Central memory CD8-positive, alpha-beta T cell (primary cell): ENCODE measurements around the gene BAIAP2.

Experiments
- ATAC-seq: fragments of 150-1000 bp; cut with Tn5 transposase; replicated peaks from 2 replicates; pipeline ENCODE4 v1.10.0; 2022; ENCODE audit warnings: mild to moderate bottlenecking, moderate FRiP score, moderate number of reproducible peaks; ENCODE audit not compliant: poor library complexity, severe bottlenecking; ENCODE audit errors: extremely low read depth
- DNase-seq, 2 donors: peaks; one replicate each; pipeline ENCODE4 v3.0.0; 2021; ENCODE audit warnings: low spot score in 2 of 2
- H3K27ac Mint-ChIP-seq: one replicate; pipeline ENCODE4 v1.8.0; 2022; ENCODE audit warnings: low read depth, mild to moderate bottlenecking, moderate library complexity, mixed read lengths
- H3K27me3 Mint-ChIP-seq: one replicate; pipeline ENCODE4 v1.8.0; 2022; ENCODE audit warnings: mixed read lengths
- H3K36me3 Mint-ChIP-seq: one replicate; pipeline ENCODE4 v1.8.0; 2022; ENCODE audit warnings: mild to moderate bottlenecking, moderate library complexity, mixed read lengths; ENCODE audit not compliant: insufficient read depth
- H3K4me1 Mint-ChIP-seq: one replicate; pipeline ENCODE4 v1.8.0; 2022; ENCODE audit warnings: mixed read lengths
- H3K4me3 Mint-ChIP-seq: one replicate; pipeline ENCODE4 v1.8.0; 2022; ENCODE audit warnings: mild to moderate bottlenecking, moderate library complexity, mixed read lengths
- H3K9me3 Mint-ChIP-seq: one replicate; pipeline ENCODE4 v1.8.0; 2022; ENCODE audit warnings: mixed read lengths

Gene BAIAP2

DNA sequence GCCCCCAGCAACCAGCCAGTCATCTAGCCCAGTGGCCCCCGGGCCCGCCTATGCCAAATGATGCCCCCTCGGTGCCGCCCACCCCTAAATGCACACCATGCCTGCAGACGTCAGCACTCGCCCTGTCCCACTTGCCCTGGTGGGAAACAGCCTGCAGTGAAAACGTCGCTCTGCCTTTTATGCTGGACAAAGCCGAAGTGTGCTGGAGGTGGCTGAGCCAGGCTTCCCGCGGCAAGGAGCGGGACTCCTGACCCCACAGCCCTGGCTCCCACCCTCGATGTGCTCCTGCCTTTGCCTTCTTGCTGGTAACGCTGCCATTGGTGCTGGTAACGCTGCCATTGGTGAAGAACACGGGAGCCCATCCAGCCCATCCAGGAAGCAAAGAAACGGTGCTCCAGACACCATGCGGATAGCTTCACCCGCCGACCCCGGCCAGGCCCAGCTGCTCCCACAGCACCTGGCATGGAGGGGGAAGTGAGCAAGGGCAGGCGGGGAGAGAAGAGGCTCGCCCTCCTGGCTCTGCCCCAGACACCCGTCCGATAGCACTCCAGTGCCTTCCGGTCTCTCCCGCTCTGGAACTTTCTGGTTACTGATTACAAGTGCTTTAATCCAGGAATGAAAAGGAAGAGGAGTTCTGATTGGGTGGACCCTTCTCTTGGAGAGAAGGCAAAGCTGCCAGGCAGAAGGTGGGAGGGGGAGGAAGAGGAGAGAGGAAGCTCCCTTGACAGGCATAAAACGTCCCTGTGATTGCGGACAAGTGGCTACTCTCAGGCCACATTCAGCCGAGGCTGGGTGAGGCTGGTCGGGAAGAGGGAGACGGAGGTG, 4.0 kb upstream of the BAIAP2 start:
- H3K4me1 Mint-ChIP-seq: peaks cover 16% of the 10 kb centered on the region
- peaks cover 2% of the 10 kb centered on the region for H3K36me3 Mint-ChIP-seq
- ATAC-seq (no peak), DNase-seq (no peak)
- H3K9me3 Mint-ChIP-seq: no peaks in the 10 kb centered on the region
- H3K27ac Mint-ChIP-seq: no peak overlapping the region
- H3K4me3 Mint-ChIP-seq: no peak overlapping the region
- H3K27me3 Mint-ChIP-seq: peaks cover 48% of the 10 kb centered on the region

DNA sequence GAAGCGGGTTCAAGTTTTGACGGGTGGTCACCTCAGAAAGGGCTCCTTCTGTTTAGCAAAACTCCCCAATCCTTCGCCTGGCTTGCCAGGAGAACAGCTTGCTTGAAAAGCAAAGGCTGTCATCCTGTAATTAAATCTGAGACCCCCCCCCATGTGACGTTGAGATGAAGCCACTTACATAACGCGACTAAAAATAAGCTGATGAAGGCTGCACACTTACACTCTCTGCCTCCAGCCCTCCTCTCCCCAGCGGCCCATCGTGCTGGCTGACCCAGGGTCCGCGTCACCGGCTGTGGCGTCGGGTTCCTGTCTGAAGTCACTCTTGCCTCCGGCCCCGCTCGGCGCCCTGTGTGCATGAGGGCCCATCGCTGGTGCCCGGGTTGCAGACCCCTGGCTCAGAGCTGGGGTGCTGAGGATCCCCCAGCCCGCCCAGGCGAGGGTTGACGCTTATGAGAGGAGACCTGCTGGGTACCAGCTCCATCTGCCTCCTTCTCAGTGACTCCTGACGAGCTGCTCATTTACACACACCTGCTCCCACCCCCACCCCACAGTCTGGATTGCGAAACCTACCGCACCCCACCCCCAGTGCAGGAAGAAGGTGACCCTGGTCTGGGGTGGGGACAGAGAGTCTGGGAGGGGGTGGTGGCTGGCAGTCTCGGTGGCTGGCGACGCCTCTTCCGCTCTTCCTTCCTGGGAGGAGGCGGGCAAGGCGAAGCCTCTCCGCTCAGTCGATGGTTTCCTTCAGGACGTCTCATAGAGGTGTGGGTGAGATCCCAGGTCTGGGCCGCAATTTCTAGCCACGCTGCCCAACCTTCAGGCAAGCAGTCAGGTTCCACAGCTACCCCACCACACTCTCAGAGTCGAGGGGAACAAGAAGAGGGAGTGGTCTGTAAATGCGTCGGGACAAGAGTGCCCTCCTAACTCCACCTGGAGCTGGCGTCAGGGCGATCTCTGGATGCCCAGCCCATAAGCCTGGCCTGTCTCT, 3.1 kb upstream of the BAIAP2 start:
- ATAC-seq: no peak
- no peak overlapping the region for H3K27ac Mint-ChIP-seq
- DNase-seq: no peak
- H3K27me3 Mint-ChIP-seq: peaks cover 38% of the 10 kb centered on the region
- peaks cover 2% of the 10 kb centered on the region for H3K36me3 Mint-ChIP-seq
- no peaks in the 10 kb centered on the region for H3K9me3 Mint-ChIP-seq
- no peak overlapping the region for H3K4me3 Mint-ChIP-seq
- peaks cover 17% of the 10 kb centered on the region for H3K4me1 Mint-ChIP-seq

DNA sequence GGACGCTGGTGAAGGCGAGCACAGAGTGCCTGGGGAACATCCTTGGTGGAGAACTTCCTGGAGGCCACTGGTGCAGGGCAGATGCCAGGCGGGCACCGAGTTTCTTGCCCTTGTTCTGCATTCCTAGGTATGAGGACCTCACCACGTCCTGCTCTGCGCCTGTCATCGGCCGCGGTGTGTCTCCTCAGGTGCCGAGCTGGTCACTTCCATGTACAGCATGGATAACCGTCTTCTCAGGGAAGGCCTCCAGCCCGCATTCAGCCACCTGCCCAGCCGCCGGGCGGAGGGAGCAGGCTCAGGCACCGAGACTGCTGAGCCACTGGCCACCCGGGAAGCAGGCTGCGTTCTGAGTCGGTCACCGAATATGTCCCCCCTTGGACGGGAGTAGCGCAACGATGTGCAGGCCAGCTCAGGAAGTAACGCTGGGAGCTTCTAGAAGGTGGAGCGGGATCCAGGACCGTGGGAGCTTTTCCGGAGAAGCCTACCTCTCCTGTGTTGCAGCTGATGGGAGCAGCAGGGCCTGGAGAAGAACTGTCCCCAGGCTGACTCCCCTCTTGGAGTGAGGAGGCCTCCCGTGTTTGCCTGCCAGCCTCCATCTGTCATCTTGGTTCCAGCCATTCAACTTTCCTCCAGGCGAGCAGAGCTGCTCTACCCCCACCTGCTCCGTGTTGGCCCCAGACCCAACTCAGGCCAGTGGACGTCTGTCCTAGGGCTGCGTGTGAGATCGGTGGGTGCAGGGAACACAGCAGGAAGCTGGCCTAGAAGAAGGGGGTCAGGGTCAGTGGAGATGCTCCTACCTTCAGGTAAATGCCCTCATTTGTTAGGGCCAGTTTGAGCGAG, 2.1 kb upstream of the BAIAP2 start:
- Mint-ChIP-seq H3K4me3 (peak overlapping the region; percentile 80), H3K27ac (no peak overlapping the region), H3K36me3 (peaks cover 2% of the 10 kb centered on the region), H3K27me3 (peaks cover 33% of the 10 kb centered on the region), H3K4me1 (peaks cover 17% of the 10 kb centered on the region), H3K9me3 (no peaks in the 10 kb centered on the region)
- ATAC-seq (no peak), DNase-seq (no peak)

DNA sequence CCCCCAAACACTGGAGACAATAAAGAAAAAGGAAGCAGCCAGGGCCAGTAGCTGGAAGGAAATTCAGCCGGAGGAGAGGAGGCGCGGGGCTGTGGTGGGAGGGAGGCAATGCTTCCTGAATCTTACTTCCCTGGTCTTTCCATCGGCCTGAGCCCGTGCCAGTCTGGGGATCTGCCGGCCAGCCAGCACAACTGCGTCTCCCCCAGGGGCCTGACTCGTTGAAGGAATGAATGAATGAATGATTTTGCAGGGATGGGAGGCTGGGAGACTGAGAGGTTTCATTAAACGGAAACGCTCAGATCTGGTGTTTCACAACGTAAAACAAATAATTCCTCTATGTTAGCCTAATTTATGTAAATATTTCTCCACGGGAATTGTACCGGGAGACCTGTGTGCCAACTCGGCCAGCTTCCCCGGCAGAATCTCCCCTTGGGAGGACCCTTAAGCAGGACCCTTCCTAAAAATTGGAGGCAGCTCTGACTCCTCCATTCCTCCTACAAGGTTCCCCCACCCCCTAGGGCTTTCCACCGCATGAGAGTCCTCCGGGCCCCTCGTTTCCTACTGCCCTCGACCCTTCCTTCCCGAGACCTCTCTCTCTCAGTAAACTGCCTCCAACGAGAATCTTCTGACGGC, 1.3 kb upstream of the BAIAP2 start:
- ATAC-seq: no peak
- peaks cover 32% of the 10 kb centered on the region for H3K27me3 Mint-ChIP-seq

GRCh38 chr17:81034168-81034777, 678 bp upstream of the BAIAP2 start:
- DNase-seq: no peak
- peaks cover 2% of the 10 kb centered on the region for H3K36me3 Mint-ChIP-seq
- no peak for ATAC-seq
- peak overlapping the region; percentile 49 for H3K27ac Mint-ChIP-seq
- peaks cover 25% of the 10 kb centered on the region for H3K27me3 Mint-ChIP-seq
- peaks cover 17% of the 10 kb centered on the region for H3K4me1 Mint-ChIP-seq
- no peaks in the 10 kb centered on the region for H3K9me3 Mint-ChIP-seq
- H3K4me3 Mint-ChIP-seq: peak overlapping the region; percentile 80

More for the DNA sequence above, 1.3 kb upstream of the BAIAP2 start:
- Mint-ChIP-seq H3K4me1 (peaks cover 17% of the 10 kb centered on the region), H3K27ac (peak overlapping the region; percentile 49), H3K9me3 (no peaks in the 10 kb centered on the region), H3K36me3 (peaks cover 2% of the 10 kb centered on the region), H3K4me3 (peak overlapping the region; percentile 80)
- no peak for DNase-seq

DNA sequence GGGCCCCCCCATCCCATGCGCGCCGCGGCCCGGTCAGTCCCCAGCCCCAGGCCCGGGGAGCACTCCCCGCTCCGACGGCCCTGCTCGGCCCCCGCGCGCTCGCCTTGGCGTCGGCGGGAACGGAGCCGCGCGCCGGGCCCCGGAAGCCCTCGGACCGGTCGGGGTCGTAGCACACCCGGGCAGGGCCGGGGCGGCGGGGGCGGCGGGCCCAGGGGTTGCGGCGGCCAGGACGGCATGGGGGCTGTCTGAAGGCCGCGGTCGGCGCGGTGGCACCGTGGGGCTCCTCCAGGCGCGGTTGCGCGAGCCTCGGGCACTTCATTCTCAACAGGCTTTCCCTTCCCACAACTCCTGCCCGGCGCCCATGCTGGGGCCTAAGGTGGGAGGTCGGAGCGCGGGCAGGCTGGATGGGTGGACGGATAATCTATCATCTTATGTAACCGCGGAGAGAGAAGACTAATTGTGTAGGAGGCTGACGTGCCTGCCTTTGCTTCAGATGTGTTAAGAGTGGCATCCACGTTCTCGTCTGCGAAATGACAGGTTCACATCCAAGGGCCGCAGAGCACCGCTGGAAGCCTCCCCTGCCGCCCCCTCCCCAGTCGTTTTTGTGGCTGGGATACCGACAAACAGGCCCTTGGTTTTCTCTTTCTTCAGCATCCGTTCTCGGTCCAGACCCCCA, 708 bp downstream of the BAIAP2 start:
- peak overlapping the region; percentile 83 for H3K27ac Mint-ChIP-seq
- H3K4me3 Mint-ChIP-seq: peak overlapping the region; percentile 70
- H3K9me3 Mint-ChIP-seq: no peaks in the 10 kb centered on the region
- ATAC-seq: no peak
- H3K4me1 Mint-ChIP-seq: peaks cover 17% of the 10 kb centered on the region
- H3K36me3 Mint-ChIP-seq: peaks cover 2% of the 10 kb centered on the region
- peaks cover 12% of the 10 kb centered on the region for H3K27me3 Mint-ChIP-seq
- no peak for DNase-seq

GRCh38 chr17:81036197-81036941, 1.4 kb downstream of the BAIAP2 start:
- ATAC-seq (no peak), DNase-seq (no peak)
- no peaks in the 10 kb centered on the region for H3K9me3 Mint-ChIP-seq
- H3K4me1 Mint-ChIP-seq: peaks cover 17% of the 10 kb centered on the region
- no peak overlapping the region for H3K27ac Mint-ChIP-seq
- H3K4me3 Mint-ChIP-seq: peak overlapping the region; percentile 70
- H3K36me3 Mint-ChIP-seq: peaks cover 2% of the 10 kb centered on the region
- H3K27me3 Mint-ChIP-seq: peaks cover 8% of the 10 kb centered on the region

DNA sequence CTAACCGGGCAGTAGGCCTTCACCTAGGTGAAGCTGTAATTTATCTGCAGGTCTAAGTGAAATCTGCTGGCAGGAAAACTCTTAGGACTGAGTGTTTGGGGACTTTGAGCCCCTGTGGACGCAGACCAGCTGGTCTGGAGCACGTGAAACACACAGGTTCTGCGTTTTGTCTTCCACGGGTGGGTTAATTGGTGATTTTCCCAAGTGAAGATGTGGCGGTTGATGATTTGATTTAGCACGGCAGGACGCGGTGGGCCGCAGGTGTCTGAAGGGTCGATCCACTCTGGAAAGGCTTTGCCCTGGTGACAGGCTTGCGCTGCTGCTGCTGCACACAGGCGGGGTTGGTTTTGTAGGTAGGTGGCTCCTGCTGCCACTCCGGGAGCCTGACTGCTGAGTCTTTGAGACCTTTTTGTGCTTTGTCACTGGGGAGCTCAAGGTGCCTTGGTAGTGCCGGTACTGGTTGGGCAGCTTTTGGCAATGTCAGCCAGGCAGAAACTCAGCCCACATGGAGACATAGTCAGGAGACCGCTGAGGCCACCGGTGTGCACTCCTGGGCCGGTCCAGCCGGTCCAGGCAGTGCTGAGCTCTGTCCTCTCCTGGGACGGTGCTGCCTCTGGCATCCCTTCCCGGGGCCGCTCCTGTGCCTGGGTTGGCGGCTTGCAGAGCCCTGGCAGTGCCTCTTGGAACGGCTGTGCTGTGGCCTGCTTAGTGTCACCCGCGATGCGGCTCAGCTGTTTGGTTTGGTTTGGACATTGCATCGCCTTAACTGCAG, 2.3 kb downstream of the BAIAP2 start:
- peak overlapping the region; percentile 70 for H3K4me3 Mint-ChIP-seq
- peaks cover 2% of the 10 kb centered on the region for H3K36me3 Mint-ChIP-seq
- ATAC-seq (no peak), DNase-seq (no peak)
- H3K9me3 Mint-ChIP-seq: no peaks in the 10 kb centered on the region
- peaks cover 8% of the 10 kb centered on the region for H3K27me3 Mint-ChIP-seq
- no peak overlapping the region for H3K27ac Mint-ChIP-seq
- peaks cover 17% of the 10 kb centered on the region for H3K4me1 Mint-ChIP-seq

- Mint-ChIP-seq H3K27me3 (peaks cover 3% of the 10 kb centered on the region), H3K9me3 (no peaks in the 10 kb centered on the region), H3K4me1 (peaks cover 17% of the 10 kb centered on the region), H3K27ac (no peak overlapping the region), H3K4me3 (no peak overlapping the region), H3K36me3 (peaks cover 2% of the 10 kb centered on the region)
- ATAC-seq (no peak), DNase-seq (no peak)
These were observed 3.1 kb downstream of the BAIAP2 start for GRCh38 chr17:81037798-81038733.
